Muscle layer of duodenum (tissue), 2 donors: ENCODE results near the gene ANTXR1.

Experiments
- H3K27ac ChIP-seq: one replicate; pipeline ENCODE4 v1.7.0; 2013; ENCODE audit warnings: mild to moderate bottlenecking, low read length
- H3K27me3 ChIP-seq: one replicate; pipeline ENCODE4 v1.7.0; 2013; ENCODE audit warnings: low read depth, mild to moderate bottlenecking, control low read depth, low read length
- H3K36me3 ChIP-seq, 2 donors: one replicate each; pipeline ENCODE4 v1.7.0; 2013; ENCODE audit warnings: low read length in 2 of 2, control low read depth in 1 of 2, mild to moderate bottlenecking in 1 of 2; ENCODE audit not compliant: insufficient read depth in 2 of 2, control insufficient read depth in 1 of 2
- H3K4me1 ChIP-seq, 2 donors: one replicate each; pipeline ENCODE4 v1.7.0; 2013; ENCODE audit warnings: low read length in 2 of 2, mild to moderate bottlenecking in 2 of 2, control low read depth in 1 of 2, moderate library complexity in 1 of 2; ENCODE audit not compliant: insufficient read depth in 2 of 2, control insufficient read depth in 1 of 2
- H3K4me3 ChIP-seq, 2 donors: one replicate each; pipeline ENCODE4 v1.7.0; 2013; ENCODE audit warnings: low read length in 2 of 2, low read depth in 1 of 2, mild to moderate bottlenecking in 1 of 2
- H3K9me3 ChIP-seq, 2 donors: one replicate each; pipeline ENCODE4 v1.7.0; 2013; ENCODE audit warnings: low read length in 2 of 2, control low read depth in 1 of 2, mild to moderate bottlenecking in 1 of 2; ENCODE audit not compliant: control insufficient read depth in 1 of 2
- donor health status: healthy.

The ANTXR1 gene

DNA sequence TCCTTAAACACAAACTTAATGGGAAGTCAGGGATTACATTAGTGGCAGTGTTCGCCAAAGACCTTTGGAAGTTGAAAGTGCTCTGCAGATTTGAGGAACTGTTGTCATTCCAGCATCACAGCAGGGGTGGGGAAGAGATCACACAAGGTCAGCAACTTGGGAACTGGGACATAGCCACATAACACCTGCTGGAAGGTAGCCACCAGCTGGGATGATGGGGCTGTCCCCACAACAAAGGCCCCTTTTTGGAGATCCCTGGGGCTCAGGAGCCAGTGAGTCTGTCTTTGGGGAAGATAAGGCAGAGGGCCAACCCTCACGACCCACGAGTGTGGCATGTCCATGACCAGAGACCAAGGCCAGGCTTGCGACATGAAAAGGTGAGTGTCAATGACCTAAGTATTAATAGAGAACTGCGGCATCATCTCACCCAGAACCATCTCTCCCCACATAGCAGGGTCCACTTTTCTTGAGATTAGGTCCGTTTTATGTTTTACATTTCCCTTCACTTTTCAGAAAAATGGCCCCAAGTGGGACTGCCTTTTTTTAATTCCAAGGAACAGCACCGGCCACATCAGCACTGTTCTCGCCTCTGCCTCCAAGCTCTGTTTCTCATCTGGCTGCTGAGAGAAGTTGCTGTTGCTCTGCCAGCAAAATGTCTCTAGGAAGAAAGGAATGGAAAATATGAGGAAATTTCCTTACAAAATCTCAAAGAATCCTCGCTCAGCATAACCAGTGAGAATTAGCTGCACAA, 267.1 kb downstream of the ANTXR1 start:
- Histone ChIP-seq H3K4me3 (no peak overlapping the region), H3K27me3 (no peaks in the 10 kb centered on the region), H3K9me3 (no peaks in the 10 kb centered on the region), H3K27ac (no peak overlapping the region), H3K4me1 (no peaks in the 10 kb centered on the region), H3K36me3 (no peaks in the 10 kb centered on the region)

- no peak overlapping the region for H3K4me3 ChIP-seq
- no peaks in the 10 kb centered on the region for H3K36me3 ChIP-seq
- no peak overlapping the region for H3K27ac ChIP-seq
- no peaks in the 10 kb centered on the region for H3K4me1 ChIP-seq
- no peaks in the 10 kb centered on the region for H3K27me3 ChIP-seq
- no peaks in the 10 kb centered on the region for H3K9me3 ChIP-seq
These were observed 267.9 kb downstream of the ANTXR1 start for GRCh38 chr2:69280796-69281412.

GRCh38 chr2:69285379-69285894, 272.5 kb downstream of the ANTXR1 start:
- Histone ChIP-seq H3K27me3 (no peaks in the 10 kb centered on the region), H3K9me3 (no peaks in the 10 kb centered on the region), H3K36me3 (no peaks in the 10 kb centered on the region), H3K27ac (no peak overlapping the region), H3K4me1 (no peaks in the 10 kb centered on the region), H3K4me3 (no peak overlapping the region)

DNA sequence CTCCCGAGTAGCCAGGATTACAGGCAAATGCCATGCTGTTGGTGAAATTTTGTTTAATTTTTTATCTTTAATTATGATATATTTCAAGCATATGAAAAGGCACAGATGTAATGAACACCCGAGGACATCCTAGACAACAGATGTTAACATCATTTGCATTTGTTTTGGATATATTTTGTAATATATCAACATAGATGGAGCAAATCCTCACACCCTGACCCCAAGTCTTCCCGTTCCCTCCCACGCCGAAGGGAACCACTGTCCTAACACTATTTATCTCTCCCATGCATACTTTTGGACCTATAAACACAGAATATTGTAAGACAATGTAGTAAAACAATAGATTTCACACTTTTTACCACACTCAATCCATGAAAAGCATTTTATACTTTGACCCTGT, 274.6 kb downstream of the ANTXR1 start:
- H3K4me1 ChIP-seq = peaks cover 4 to 15% of the 10 kb centered on the region in 2 donors
- no peak overlapping the region for H3K27ac ChIP-seq
- no peaks in the 10 kb centered on the region for H3K9me3 ChIP-seq
- no peaks in the 10 kb centered on the region for H3K27me3 ChIP-seq
- no peaks in the 10 kb centered on the region for H3K36me3 ChIP-seq
- no peak overlapping the region for H3K4me3 ChIP-seq

DNA sequence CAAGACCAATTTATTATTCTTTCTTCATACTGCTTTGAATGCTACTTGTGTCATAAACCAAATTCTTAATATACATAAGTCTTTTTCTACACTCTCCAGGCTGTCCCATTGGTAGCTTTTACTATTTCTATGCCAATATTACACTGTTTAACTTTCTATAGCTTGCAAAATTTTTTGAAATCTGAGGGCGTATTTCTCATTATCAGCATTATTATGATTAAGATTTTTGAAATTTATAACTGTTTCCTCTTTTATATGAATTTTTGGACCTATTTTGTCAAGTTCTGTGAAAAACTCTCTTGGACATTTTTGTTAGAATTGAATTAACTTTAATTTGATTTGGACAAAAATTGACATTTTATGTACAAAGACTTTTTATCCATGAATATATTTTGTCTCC, 275.4 kb downstream of the ANTXR1 start:
- Histone ChIP-seq H3K36me3 (no peaks in the 10 kb centered on the region), H3K9me3 (no peaks in the 10 kb centered on the region)

DNA sequence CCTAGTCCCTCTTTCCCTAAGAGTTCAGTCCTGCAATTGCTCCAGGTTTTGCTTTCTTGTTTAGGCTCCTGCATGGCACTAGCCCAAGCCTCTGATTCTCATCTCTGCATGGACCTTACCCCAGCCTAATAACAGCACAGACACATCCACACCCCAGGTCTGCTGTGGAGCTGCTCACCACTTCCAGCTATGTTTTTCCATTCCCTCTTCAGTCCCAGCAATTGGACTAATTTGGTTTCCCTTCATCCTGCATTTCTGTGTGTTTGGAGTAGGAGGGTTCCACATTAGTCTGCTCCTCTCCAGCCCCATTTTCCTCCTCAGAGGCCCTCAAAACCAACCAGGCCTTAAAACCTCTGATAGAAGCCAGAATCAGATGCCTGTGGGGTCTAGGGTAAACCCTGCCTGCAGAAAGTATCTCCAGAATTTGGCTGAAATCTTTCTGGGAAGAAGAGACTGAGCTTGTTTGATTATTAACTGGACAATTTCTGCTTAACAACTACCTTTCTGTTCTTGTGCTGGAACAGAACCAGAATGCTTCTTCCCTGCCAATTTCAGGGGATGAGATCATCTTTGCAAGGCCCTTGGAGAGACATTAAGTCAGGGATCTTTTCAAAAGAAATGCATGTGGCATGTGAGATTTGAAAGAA, 278.1 kb downstream of the ANTXR1 start:
- H3K27me3 ChIP-seq = no peaks in the 10 kb centered on the region
- no peak overlapping the region for H3K27ac ChIP-seq
- H3K4me3 ChIP-seq = no peak overlapping the region
- no peaks in the 10 kb centered on the region for H3K36me3 ChIP-seq
- H3K4me1 ChIP-seq = peaks cover 4 to 15% of the 10 kb centered on the region in 2 donors
- no peaks in the 10 kb centered on the region for H3K9me3 ChIP-seq

More for the DNA sequence above, 275.4 kb downstream of the ANTXR1 start:
- H3K27ac ChIP-seq = no peak overlapping the region
- peaks cover 4 to 15% of the 10 kb centered on the region in 2 donors for H3K4me1 ChIP-seq
- H3K4me3 ChIP-seq = no peak overlapping the region
- H3K27me3 ChIP-seq = no peaks in the 10 kb centered on the region

GRCh38 chr2:69291721-69292120, 278.7 kb downstream of the ANTXR1 start:
- no peaks in the 10 kb centered on the region for H3K36me3 ChIP-seq
- no peaks in the 10 kb centered on the region for H3K9me3 ChIP-seq
- H3K4me3 ChIP-seq = no peak overlapping the region
- H3K4me1 ChIP-seq = peaks cover 4 to 15% of the 10 kb centered on the region in 2 donors
- H3K27ac ChIP-seq = no peak overlapping the region
- no peaks in the 10 kb centered on the region for H3K27me3 ChIP-seq

DNA sequence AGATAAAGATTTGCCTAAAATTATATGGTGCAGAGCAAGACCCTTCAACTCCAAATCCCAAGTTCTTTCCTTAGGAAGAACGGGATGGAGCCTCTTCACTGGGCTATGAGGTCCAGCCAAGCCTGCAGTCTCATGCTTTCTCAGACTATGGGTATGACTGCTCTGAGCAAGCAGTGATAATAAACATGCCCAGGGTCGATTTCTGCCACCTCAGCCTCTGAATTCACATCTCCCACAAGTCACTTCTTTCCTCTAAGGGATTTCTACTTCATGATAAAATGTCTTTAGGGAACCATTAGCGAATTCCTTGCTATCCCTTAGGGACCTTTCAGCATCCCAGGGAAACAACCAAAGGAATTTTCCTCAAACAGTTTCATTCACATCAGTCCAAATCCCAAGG, 279.3 kb downstream of the ANTXR1 start:
- no peaks in the 10 kb centered on the region for H3K36me3 ChIP-seq
- H3K27ac ChIP-seq = no peak overlapping the region
- H3K9me3 ChIP-seq = no peaks in the 10 kb centered on the region
- H3K27me3 ChIP-seq = no peaks in the 10 kb centered on the region
- H3K4me1 ChIP-seq = peaks cover 4 to 15% of the 10 kb centered on the region in 2 donors
- H3K4me3 ChIP-seq = no peak overlapping the region

- H3K27me3 ChIP-seq = no peaks in the 10 kb centered on the region
- no peak overlapping the region for H3K4me3 ChIP-seq
- no peaks in the 10 kb centered on the region for H3K36me3 ChIP-seq
- peaks cover 0 to 5% of the 10 kb centered on the region in 2 donors for H3K4me1 ChIP-seq
- H3K27ac ChIP-seq = no peak overlapping the region
- H3K9me3 ChIP-seq = no peaks in the 10 kb centered on the region
These were observed 283.4 kb downstream of the ANTXR1 start for GRCh38 chr2:69296421-69296820.

DNA sequence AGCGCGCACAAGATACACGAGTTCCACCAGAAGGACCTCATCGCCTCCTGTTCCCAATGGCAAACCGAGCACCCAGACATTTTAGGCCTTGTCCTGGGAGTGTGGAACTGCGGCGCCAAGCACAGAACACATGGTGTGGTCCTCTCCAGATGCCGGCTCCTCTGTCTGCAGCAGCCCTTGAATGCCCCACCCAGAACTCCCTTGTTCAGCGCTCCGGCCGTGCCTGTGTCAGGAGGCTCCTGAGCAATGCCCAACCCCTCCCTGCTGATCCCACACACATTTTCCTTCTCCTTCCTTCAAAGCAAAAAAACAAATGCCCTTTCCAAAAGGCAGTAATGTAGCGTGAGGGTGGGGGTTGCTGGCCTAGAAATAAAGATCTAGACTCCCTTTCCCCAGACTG, 284.2 kb downstream of the ANTXR1 start:
- Histone ChIP-seq H3K4me3 (no peak overlapping the region), H3K27me3 (no peaks in the 10 kb centered on the region), H3K27ac (no peak overlapping the region), H3K36me3 (no peaks in the 10 kb centered on the region), H3K9me3 (no peaks in the 10 kb centered on the region), H3K4me1 (no peaks in the 10 kb centered on the region)

DNA sequence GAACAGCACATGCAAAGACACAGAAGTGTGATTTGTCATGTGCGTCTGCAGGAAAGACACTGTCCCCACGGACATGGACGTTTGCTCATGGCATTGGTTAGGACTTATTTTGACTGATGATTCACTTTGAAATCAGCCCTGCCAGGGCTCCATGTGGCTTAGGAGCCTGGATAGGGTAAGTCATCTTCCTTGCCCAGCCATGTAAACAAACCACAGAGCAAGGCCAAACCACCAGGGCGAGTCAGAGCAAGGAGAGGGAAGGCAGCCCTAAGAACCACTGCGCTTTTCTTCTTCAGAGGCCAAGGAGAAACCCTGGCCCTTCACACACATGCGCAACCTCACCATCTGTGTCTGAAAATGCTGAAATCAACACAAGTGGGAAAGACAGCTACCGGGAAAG, 285.3 kb downstream of the ANTXR1 start:
- no peaks in the 10 kb centered on the region for H3K9me3 ChIP-seq
- H3K4me1 ChIP-seq = no peaks in the 10 kb centered on the region
- no peak overlapping the region for H3K27ac ChIP-seq
- no peaks in the 10 kb centered on the region for H3K36me3 ChIP-seq
- no peaks in the 10 kb centered on the region for H3K27me3 ChIP-seq
- H3K4me3 ChIP-seq = no peak overlapping the region
